GM19238 (cell line): ENCODE results near the gene PRSS56.

Experiments
- DNase-seq: peaks from one replicate; pipeline ENCODE4 v3.0.0; 2011; ENCODE audit warnings: low spot score; ENCODE audit not compliant: insufficient read length

PRSS56 gene

DNA sequence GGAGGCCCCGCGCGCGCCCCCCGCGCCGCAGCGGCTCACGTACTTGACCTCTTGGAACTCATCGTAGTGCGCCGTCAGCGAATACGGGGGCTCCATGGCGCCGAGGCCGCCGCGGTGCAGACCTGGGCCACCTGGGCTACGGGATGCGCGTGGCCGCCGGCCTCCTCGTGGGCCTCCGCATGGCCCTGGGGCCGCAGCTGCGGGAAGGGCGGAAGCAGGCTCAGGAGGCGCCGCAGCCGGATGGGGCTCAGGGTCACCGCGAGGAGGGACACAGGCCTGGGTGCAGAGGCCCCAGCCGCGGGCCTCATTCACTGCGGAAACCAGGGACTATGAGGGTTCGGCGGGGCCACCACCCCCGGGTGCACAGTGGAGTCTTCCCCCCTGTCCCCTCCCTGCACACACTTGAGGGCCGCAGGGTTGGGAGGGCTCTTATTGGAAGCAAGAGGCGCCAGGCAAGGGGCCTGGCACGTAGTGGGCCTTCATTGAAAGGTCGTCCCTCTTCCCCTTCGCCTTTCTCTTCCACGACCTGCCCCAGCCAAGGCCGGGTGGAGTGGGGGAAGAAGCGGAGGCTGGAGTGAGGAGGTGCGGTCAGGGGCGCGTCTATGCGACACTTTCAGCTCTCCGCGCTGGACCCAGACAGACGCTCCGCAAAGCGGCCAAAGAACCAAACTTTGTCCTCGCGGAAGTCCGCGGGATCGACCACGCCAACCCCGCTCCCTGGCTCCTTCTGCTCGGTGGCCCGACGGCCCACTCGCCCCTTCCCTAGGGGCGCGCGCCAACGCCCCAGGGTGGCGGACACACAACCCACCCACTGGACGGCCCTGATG lies 33.4 kb upstream of the PRSS56 start:
- no peak for DNase-seq

DNA sequence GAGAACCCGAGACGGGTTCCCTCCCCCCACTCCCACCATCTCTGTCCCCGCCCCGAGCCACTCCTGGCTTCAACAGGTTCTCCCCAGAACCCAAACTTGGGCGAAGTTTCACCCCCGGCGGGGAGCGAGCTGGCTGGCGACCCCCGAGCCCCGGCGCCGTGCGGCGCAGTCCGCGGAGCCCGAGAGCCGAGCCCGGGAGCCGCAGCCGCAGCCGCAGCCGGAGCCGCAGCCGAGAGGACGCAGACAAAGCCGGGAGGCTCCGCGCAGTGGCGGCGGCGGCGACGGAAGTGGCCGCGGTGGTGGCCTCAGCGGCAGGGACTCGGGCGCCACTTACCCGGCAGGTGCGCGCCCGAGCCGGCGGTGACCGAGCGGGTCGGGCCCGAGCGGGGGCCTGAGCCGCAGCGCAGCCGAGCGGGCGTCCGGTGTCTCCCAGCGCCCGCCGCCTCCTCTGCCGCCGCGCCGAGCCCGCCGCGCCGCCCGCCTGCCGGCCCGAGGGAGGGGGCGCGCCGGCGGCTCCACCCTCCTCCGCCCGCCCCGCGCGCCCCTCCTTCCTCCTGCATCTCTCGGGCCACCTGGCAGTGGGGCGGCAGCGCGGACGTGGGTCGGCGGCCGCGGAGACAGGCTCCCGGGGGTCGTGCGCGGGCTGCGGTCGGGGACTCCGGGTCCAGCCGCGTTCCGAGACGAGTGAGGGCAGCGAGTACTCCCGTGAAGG lies 32.6 kb upstream of the PRSS56 start, which contains the start of gene ECEL1:
Gene ECEL1 (minus strand): TSS at position 450 of the 712 bp plus-strand sequence. CDS start 1,181 bp downstream, outside the sequence.
- no peak for DNase-seq

DNA sequence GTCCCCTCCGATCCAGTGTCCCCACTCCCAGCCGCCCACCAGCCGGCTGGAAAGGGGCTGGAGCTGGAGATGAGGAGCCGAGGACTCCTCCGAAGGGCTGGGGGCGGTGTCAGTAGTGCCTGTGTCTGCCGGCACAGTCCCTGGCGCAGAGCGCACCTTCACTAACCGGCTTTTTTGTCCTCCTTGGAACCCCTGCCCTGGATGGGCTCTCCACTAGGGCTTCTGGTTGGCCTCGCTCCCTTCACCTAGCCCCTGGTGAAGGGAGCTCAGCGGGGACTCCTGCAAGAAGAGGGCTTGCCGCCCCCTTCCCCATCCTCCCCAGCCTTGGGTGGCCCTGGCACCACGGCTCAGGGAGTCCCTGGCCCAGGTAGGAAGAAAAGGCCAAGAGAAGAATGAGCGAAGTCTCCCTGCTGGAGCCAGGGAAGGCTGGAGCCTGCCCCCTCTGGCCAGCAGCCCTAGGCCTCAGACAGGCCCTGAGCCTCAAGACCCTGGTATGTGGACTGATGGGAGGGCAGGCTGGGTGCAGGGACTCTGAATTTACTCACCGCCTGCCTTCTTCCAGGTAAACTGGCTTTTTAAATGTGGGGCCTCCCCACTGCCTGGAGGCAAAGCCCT lies 32.0 kb upstream of the PRSS56 start:
- no peak for DNase-seq

DNA sequence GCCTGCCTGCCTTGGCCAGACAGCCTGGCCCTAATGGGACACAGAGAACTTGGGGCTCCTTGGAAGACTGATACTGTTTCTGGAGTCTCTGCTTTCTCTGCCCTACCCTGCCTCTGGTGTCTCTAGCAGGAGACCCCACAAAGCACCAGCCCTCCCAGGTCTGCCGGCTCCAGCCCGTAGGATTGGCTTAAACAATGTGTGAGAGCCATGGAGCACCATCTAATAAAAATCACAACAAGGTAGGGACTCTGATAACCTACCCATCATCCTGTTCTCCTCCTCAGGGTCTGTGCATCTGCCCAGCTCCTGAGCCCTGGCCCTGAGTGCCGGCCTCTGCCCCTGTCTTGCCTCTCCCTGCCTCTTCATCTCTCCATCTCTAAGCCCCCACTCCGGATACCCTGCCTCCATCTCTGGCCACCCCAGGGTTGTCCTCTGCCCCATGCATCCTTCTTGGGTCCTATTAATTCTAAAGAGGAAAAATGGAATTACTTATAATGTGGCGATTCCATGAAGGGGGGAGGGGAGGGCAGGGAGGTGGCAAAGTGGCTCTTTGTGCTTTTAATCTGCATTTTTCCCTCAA lies 31.4 kb upstream of the PRSS56 start:
- DNase-seq = no peak

DNA sequence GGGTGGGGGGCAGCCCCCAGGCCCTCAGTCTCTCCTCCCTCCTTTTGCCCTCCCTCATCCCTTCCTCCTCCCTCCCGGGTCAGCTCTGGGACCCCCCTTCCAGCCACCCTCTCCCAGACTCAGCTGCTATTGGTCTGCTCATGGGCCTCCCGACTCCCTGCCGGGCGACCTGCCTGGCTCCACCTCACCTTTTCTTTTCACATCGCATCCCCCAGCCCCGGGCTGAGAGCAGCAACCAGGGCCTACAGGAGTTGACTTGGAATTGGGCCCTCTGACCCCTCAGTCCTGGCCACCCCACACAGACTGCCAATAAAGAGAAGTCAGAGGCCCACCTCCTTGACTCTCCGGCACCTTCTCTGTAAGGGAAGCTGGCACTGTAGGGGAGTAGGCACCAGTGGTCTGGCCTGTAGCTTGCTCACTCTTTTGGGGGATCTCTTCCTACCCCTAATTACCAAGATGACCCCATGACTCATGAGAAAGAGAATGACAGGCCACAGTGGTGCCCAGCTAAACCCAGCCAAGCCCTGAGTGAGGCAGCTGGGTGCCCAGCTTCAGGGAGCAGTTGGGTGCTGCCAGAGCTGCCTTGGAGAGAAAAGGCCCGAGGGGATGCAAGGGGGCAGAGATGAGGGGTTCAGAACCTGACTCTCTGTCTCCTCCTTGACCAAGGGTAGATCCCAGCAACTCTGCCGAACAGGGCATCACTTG lies 30.5 kb upstream of the PRSS56 start:
- no peak for DNase-seq

DNA sequence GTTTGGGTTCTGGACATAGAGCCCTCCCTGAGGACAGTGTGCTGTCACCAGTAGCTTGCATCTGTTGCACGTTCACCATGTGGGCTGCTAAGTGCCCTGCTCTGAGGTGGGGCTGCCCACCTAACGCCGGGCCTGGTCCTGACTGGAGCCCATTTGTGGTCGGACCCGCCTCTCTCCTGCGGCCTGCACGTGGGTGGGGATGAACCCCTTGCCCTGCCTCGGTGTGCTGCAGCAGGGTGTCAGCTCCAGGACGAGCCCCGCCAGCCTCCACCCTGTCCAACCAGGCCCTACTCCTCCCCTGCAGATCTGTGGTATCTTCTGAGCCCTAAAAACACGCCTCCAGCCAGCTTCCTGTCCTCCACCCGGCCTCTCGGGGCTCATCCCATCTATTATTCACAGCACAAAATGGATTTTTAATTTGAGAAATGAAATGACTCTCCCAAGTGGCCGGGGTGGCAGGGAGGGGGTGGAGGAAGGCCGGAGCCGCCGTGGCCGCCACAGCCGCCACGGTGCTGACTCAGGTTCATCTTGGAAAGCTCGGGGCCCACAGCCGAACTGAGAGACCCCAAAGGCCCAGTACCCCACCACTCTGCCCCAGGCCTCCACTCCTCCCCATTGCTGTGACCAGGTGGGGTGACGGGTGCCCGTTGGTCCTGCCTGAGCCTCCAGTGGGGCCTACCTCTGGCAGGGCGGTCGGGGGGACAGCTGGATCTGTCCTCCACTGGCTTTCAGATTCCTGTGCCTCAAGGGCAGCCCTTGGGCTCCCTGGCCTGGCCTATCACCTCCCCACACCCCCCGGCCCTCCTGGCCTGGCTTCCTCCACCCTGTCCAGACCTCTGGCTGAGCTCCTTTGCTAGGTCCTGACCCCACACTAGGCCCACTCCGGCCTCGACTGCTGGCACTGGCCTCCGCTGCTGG lies 29.7 kb upstream of the PRSS56 start:
- no peak for DNase-seq

DNA sequence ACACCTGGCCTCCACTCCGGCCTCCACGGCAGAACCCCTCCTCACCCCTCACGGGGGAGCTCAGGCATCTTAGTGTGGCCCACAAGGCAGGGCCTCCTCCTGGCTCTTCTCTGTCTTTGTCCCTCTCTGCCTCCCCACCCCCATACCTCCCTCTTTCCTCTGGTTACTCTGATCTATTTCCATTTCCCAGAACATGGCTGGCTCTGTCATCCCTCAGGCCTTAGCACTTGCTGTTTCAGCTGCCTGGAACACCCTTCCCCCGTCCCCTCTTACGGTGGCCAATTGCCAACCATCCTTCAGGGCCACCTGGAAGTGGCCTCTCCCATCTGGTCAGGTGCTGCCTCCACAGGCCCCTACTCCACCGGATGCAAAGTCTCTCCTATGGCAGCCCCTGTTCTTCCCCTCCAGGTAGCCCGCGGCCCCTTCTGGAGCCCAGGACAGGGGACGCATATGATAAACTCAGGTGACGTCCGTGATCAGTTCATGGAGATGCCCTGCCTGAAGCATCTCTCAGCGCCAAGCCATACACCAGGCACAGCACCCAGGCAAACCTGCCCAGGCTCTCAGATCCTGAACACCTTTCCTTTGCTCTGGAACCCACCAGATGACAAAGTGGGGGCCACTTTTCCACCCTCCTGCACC lies 28.9 kb upstream of the PRSS56 start:
- no peak for DNase-seq

DNA sequence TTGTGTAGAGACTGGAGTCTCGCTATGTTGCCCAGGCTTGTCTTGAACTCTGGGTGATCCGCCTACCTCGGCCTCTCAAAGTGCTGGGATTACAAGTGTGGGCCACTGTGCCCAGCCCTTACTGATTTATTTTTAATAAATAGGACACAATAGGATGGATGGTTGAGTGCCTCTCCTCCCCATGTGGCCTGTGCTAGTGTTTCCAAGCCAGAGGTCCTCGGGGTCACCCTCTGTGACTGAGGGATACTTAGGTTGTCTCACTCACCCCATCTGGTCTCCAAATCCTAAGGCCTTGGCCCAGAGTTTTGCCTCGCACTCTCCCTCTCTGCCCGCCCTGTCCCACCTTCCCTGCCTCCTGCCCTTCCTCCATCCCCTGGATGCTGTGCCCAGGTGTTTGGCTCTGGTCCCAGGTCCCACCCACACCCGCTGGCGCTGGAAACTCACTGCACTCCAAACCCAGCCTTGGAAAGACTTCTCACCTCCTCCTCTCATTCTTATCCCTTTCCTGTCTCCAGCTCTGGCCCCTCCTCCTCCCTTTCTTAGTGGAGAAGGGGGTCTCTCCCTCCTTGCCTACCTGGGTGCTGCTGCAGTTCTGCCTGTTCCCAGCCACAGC lies 27.8 kb upstream of the PRSS56 start:
- DNase-seq = no peak

DNA sequence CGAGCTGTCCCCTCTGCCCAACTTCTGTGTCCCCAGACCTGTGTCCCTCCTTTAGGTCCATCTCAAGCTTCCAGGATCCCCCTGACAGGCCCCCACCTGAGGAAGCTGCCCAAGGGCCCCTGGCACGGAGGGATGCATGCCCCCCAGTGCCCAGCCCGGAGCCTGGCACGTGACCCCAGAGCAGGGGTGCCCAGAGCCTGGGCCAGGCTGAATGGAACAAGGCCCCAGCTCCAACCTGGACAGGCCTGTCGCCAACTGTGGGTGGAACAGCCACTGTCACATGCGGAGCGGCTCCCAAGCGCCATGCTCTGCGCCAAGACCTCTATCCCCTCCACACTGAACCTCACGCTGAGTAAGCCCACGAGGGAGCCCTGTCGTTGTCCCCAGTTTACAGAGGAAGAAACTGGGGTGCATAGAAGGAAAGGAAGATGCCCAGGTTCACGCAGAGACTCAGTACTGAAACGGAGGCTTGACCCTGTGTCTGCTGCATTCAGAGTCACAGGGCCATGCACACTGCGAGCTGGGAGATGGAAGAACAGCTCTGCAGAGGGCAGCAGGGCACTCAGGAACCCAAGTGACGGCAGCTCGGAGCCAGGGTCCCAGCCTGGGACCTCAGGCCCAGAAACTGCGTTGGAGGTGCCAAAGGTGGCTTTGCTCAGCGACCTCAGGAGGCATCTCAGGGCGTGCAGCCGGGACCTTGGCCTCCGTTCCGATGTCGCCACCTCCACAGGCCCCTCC lies 27.1 kb upstream of the PRSS56 start:
- no peak for DNase-seq

DNA sequence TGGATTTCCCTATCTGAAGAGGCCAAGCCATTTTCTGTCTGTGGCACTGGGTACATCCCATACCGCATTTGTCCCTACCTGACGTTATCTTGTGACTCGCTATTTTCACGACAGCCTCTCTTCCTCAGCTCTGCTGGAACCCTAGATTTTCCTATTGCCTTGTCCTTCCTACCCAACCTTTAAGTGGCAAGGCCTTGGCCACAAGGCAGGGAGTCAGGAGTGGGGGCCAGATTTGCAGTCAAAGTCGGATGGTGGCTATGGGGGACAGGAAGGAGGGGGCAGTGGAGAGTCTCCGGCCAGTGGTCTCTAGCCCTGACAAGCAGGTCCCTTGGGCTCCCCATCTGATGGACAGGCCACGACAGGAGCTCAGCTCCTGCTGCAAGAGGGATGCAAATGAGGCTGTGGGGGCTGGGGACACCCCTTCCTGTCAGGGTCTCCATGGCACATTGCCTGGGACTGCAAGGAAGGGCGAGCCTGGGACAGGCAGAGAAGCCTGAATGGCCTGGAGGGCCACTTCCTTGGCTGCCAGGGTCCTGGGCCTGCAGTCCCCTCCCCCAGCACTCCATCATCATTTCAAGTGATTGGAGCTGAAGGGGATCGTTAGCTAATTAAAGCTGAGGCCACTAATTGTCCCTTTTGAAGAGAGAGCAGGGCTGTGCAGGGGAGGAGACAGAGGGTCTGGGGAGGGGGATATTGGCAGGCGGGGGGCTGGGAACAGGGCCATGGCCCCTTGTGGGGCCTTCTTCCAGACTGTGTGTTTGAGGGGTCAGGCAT lies 26.3 kb upstream of the PRSS56 start:
- no peak for DNase-seq

DNA sequence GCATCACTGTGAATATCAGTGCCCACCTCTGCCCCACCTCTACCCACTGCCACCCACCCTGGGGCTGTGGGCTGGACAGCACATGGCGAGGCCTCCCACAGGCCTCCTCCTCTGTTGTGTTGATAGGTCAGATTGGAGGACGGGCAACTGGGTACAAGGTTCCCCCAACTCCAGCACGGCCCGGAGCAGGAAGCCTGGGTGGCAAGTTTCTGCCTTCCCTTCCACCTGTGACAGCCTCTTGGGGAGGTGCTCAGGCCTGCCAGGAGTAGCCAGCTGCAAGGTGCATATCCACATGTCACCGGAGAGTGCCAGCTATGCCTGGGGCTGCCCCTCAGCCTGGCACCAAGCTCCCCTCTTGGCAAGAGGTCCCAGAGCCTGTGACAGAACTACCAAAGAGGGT lies 25.6 kb upstream of the PRSS56 start:
- DNase-seq = no peak

DNA sequence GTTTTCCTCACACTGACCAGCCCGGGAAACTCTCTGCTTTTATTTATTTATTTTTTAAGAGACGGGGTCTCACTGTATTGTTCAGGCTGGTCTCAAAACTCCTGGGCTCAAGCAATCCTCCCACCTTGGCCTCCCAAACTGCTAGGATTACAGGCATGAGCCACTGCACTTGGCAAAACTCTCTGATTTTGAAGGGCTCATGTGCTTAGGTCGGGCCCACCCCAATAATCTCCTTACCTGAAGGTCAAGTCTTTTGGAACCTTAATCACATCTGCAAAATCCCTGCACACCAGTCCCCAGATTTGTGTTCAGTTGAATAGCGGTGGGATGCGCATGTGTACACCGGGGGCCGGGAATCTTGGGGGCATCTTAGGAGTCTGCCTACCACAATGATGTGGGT lies 24.9 kb upstream of the PRSS56 start:
- no peak for DNase-seq

DNA sequence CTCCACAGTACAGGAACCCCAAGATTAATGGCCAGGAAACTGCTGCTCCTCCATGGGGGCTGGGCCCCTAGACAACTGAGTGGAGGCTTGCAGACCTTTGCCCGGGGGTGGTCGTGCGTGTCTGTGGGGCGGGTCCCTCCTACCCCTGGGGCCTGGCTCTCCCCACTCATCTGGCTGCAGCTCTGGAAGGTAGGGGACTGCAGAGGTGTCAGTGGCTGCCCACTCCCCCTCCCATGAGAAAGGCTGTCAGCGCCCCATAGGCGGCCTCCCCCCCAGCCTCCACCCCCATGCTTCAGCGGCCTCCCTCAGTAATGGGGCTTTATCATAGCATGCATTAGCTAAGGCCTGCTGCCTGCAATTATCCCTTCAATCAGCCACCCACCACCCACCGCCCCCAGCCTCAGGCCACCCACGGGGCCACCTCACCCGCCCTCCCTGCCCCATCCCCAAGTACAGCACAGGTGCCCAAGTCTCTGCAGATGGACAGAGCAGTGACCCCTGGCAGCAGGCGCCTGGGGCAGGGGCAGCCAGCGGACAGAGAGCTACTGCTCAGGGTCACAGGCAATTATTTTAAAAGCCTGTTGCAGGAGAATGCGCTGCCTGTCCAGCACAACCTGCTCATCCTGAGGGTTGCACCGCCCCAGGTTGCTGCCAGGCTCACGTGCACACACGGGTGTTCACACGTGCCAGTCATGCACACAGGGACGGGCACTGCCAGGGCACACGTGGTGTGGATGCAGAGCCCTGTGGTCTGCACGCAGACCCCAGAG lies 23.5 kb upstream of the PRSS56 start:
- DNase-seq = no peak

DNA sequence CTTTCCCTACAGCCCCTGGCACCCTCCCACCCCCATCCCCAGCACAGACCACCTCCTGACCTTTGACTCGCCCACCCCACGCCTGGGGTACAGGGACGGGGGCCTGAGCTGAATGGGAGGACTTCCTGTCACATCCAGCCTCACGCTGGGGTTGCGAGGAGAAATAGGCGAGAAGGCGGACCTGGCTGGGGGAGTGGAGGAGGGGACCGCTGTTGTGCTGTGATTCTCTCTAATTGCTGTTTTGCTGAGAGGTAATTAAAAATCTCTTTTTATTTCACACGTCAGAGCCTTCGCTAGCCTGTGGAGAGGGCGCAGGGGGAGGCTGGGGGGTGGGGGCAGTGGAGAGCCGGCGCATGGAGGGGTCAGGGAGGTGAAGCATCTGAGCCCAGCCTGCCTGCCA lies 22.8 kb upstream of the PRSS56 start:
- DNase-seq = no peak

DNA sequence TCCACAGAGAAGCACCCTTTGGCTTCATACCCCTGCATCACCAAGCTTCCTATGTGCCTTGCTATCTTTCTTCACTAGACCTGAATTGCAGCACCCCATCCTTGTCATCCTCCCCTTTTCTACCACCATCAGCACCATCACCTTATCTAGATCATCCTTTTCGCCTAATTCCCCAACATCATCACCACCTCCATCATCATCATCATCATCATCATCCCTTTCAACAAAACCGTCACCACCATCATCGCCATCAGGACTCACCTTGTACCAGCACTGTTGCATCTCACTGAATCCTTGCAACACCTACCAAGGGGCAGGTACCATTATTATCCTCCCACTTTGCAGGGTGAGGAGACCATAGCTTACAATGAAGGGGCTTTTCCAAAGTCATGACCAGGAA lies 21.7 kb upstream of the PRSS56 start:
- no peak for DNase-seq

DNA sequence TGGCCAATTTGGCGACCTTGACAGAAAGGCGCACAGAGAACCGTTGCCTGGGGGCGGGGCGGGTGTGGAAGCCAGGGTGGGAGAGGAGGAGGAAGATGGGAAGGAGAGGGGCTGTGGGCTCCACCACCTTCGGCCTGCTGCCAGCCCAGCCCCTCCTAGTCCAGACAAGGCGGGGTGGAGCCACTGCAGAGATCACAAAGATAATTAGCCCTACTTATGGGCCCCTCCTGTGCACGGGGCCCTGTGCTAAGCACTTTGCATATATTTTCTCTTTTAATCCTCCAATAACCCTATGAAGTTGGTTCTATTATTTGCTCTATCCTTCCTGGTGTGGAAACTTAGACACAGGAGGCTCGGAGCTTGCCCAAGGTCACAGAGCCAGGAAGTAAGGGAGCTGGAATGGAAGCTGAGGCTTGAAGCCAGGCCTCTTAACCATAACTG lies 18.8 kb upstream of the PRSS56 start:
- DNase-seq = no peak

DNA sequence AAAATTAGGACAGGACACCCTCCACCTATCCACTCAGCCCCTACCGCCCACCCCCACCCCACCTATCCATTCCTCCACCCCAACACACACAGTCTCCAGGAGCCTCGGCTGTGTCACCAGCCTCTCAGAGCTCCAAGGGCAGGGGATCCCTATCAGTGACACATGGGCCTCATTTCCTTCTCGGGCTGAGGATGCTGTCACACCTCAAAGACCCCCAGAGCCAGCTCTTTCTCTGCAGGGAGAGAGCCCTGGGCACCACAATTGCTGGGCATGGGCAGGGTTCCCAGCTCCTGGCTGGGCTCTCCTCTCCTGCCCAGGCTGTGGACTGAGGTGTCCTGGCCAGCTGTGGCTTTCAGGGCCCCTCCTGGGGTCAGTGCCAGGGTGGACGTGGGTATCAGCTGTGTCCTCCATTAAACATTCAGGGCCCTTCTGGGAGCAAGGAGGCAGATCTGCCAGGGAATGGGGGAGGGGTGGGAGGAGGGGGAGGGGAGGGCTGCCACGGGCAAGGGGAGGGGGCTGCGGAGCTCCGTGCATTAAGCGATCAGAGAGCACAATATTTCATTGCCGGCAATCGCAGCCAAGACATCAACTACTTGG lies 18.3 kb upstream of the PRSS56 start:
- DNase-seq = no peak
